Mesenchymal stem cell (in vitro differentiated cells and primary cell): Measurements from ENCODE around the gene PCYT2.

ENCODE experiments used
- DNase-seq: peaks from one replicate; pipeline ENCODE4 v3.0.0-alpha.2; 2013
- H2AFZ ChIP-seq: one replicate; pipeline ENCODE4 v1.6.1; 2013; ENCODE audit warnings: low read depth, mild to moderate bottlenecking, control low read depth, inconsistent platforms, low read length, moderate library complexity
- H2AK5ac ChIP-seq: 2 replicates; pipeline ENCODE4 v1.6.1; 2013; ENCODE audit warnings: low read length, moderate library complexity, mild to moderate bottlenecking, inconsistent platforms; ENCODE audit not compliant: severe bottlenecking
- H2BK120ac ChIP-seq: one replicate; pipeline ENCODE4 v1.6.1; 2013; ENCODE audit warnings: low read depth, mild to moderate bottlenecking, inconsistent platforms, low read length, moderate library complexity
- H2BK12ac ChIP-seq, 2 experiments: one replicate each; pipeline ENCODE4 v1.6.1; 2013; ENCODE audit warnings: inconsistent platforms in 2 of 2, low read length in 2 of 2, mild to moderate bottlenecking in 2 of 2, moderate library complexity in 2 of 2, control low read depth in 1 of 2
- H2BK15ac ChIP-seq: one replicate; pipeline ENCODE4 v1.6.1; 2013; ENCODE audit warnings: mild to moderate bottlenecking, low read depth, inconsistent platforms; ENCODE audit not compliant: poor library complexity, severe bottlenecking
- H2BK5ac ChIP-seq: 2 replicates; pipeline ENCODE4 v1.6.1; 2013; ENCODE audit warnings: low read depth, mild to moderate bottlenecking, low read length, control low read depth, inconsistent platforms; ENCODE audit not compliant: poor library complexity, severe bottlenecking
- H3K14ac ChIP-seq, 2 experiments: one replicate each; pipeline ENCODE4 v1.6.1; 2013; ENCODE audit warnings: inconsistent platforms in 2 of 2, low read length in 2 of 2, control low read depth in 1 of 2, mild to moderate bottlenecking in 1 of 2, moderate library complexity in 1 of 2
- H3K18ac ChIP-seq, 2 experiments: one replicate each; pipeline ENCODE4 v1.6.1; 2013; ENCODE audit warnings: inconsistent platforms in 2 of 2, low read length in 2 of 2, control low read depth in 1 of 2, low read depth in 1 of 2, mild to moderate bottlenecking in 1 of 2
- H3K23ac ChIP-seq, 2 experiments: one replicate each; pipeline ENCODE4 v1.6.1; 2013; ENCODE audit warnings: inconsistent platforms in 2 of 2, low read length in 2 of 2, mild to moderate bottlenecking in 2 of 2, moderate library complexity in 2 of 2, control low read depth in 1 of 2
- H3K27ac ChIP-seq: 2 replicates; pipeline ENCODE4 v1.5.1; 2013; ENCODE audit warnings: mild to moderate bottlenecking, moderate library complexity, low read length, control low read depth, inconsistent platforms; ENCODE audit not compliant: poor library complexity, severe bottlenecking
- H3K27me3 ChIP-seq, 2 experiments: 2 replicates each; pipeline versions ENCODE4 v1.6.1 to v1.7.0; 2013; ENCODE audit warnings: low read length in 2 of 2, mild to moderate bottlenecking in 2 of 2, moderate library complexity in 2 of 2, control low read depth in 1 of 2, inconsistent platforms in 1 of 2; ENCODE audit not compliant: control insufficient read depth in 1 of 2, insufficient read depth in 1 of 2
- H3K36me3 ChIP-seq, 2 experiments: 2 replicates each; pipeline versions ENCODE4 v1.6.1 to v1.7.0; 2013; ENCODE audit warnings: low read length in 2 of 2, control low read depth in 1 of 2, inconsistent platforms in 1 of 2, low read depth in 1 of 2, mild to moderate bottlenecking in 1 of 2; ENCODE audit not compliant: insufficient read depth in 2 of 2, control insufficient read depth in 1 of 2
- H3K4ac ChIP-seq, 2 experiments: one replicate each; pipeline ENCODE4 v1.6.1; 2013; ENCODE audit warnings: inconsistent platforms in 2 of 2, low read length in 2 of 2, mild to moderate bottlenecking in 2 of 2, moderate library complexity in 2 of 2, control low read depth in 1 of 2, low read depth in 1 of 2
- H3K4me1 ChIP-seq: 2 replicates; pipeline ENCODE4 v1.6.1; 2013; ENCODE audit warnings: low read depth, low read length, control low read depth; ENCODE audit not compliant: control insufficient read depth, insufficient read depth
- H3K4me2 ChIP-seq: 2 replicates; pipeline ENCODE4 v1.6.1; 2013; ENCODE audit warnings: low read length, mild to moderate bottlenecking, inconsistent platforms; ENCODE audit not compliant: poor library complexity, severe bottlenecking
- H3K4me3 ChIP-seq, 2 experiments: 2 replicates each; pipeline versions ENCODE4 v1.5.1 to v1.7.0; 2013; ENCODE audit warnings: low read length in 2 of 2, mild to moderate bottlenecking in 2 of 2, control low read depth in 1 of 2, low read depth in 1 of 2; ENCODE audit not compliant: insufficient read depth in 1 of 2
- H3K79me1 ChIP-seq: replicated peaks from 2 replicates; pipeline ENCODE4 v1.6.1; 2013; ENCODE audit warnings: mild to moderate bottlenecking, control low read depth, low read length, inconsistent platforms; ENCODE audit not compliant: poor library complexity, severe bottlenecking
- H3K9ac ChIP-seq: 2 replicates; pipeline ENCODE4 v1.7.0; 2013; ENCODE audit warnings: mild to moderate bottlenecking, low read length, moderate library complexity
- H3K9me3 ChIP-seq: 2 replicates; pipeline ENCODE4 v1.7.0; 2013; ENCODE audit warnings: mild to moderate bottlenecking, low read length; ENCODE audit not compliant: control insufficient read depth
- H4K8ac ChIP-seq: one replicate; pipeline ENCODE4 v1.6.1; 2013; ENCODE audit warnings: inconsistent platforms, mild to moderate bottlenecking, low read length, moderate library complexity
- H4K91ac ChIP-seq: one replicate; pipeline ENCODE4 v1.6.1; 2013; ENCODE audit warnings: mild to moderate bottlenecking, low read length, inconsistent platforms
- WGBS: methylation state at CpG from one replicate; pipeline ENCODE4 v1.1.7; 2013; ENCODE audit warnings: mixed read lengths; 5-methylcytosine and 5-hydroxymethylcytosine counted together

Gene PCYT2

DNA sequence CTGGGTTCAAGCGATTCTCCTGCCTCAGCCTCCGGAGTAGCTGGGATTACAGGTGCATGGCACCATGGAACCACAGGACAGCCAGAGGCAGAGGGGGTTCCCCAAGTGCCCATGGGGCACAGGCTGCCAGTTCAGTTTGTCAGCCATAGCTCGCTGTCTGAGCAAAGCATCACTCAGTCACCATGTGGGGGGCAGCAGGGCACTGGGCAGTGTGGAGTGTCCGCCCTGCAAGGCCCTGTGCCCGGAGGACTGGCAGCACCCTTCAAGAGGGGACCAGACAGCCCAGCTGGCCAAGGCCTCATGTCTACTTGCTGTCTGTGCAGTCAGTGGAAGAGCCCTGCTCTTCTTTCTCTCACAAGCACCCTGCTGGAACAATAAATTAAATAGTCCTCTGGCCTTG, 26.2 kb downstream of the PCYT2 start:
- no peak overlapping the region for H3K23ac ChIP-seq
- H3K79me1 ChIP-seq, result peaks cover 28% of the 10 kb centered on the region
- H3K4me1 ChIP-seq, result peaks cover 28% of the 10 kb centered on the region
- H4K91ac ChIP-seq, result no peak overlapping the region
- no peak overlapping the region for H3K14ac ChIP-seq
- no peak overlapping the region for H3K4me3 ChIP-seq
- WGBS, result 97% methylated on average over 5 of the region's 5 CpGs
- DNase-seq, result no peak
- H3K18ac ChIP-seq, result no peak overlapping the region
- no peak overlapping the region for H4K8ac ChIP-seq
- H3K4ac ChIP-seq, result no peak overlapping the region
- H2AFZ ChIP-seq, result no peak overlapping the region
- no peak overlapping the region for H2BK120ac ChIP-seq
- H3K9me3 ChIP-seq, result no peaks in the 10 kb centered on the region
- no peak overlapping the region for H3K4me2 ChIP-seq
- H2BK15ac ChIP-seq, result no peak overlapping the region
- peaks cover 74 to 76% of the 10 kb centered on the region in 2 experiments for H3K36me3 ChIP-seq
- H3K27ac ChIP-seq, result no peak overlapping the region
- H3K9ac ChIP-seq, result peak overlapping the region; percentile 14
- H2BK12ac ChIP-seq, result no peak overlapping the region
- H3K27me3 ChIP-seq, result no peaks in the 10 kb centered on the region
- H2BK5ac ChIP-seq, result no peak overlapping the region
- H2AK5ac ChIP-seq, result no peak overlapping the region

DNA sequence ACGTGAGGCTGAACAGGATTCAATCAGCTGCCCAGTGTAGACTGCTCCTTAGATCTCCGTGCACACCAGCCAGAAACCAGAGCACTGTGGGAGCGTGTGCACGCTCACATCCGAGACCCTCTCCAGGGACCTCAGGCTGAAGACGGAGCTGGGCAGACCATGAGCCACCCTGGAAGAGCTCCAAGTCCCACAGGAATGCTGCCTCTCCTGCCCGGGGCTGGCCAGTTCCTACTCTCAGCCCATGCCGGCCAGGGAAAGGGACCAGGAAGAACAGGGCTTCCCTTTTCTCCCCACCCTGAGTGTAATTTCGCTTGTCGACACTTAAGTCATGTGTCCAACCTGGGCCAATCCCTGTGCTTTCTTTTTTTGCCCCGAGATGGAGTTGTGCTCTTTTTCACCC, 26.7 kb downstream of the PCYT2 start:
- H3K9me3 ChIP-seq, result no peaks in the 10 kb centered on the region
- H3K23ac ChIP-seq, result no peak overlapping the region
- no peak for DNase-seq
- peaks cover 74 to 75% of the 10 kb centered on the region in 2 experiments for H3K36me3 ChIP-seq
- H2BK120ac ChIP-seq, result no peak overlapping the region
- peak overlapping the region; percentile 14 for H3K9ac ChIP-seq
- H3K27me3 ChIP-seq, result no peaks in the 10 kb centered on the region
- H3K4me1 ChIP-seq, result peaks cover 25% of the 10 kb centered on the region
- H4K8ac ChIP-seq, result no peak overlapping the region
- no peak overlapping the region for H2BK15ac ChIP-seq
- H3K4me2 ChIP-seq, result no peak overlapping the region
- no peak overlapping the region for H2AK5ac ChIP-seq
- no peak overlapping the region for H2BK12ac ChIP-seq
- H3K18ac ChIP-seq, result no peak overlapping the region
- no peak overlapping the region for H4K91ac ChIP-seq
- H3K4ac ChIP-seq, result no peak overlapping the region
- H3K4me3 ChIP-seq, result no peak overlapping the region
- no peak overlapping the region for H3K27ac ChIP-seq
- no peak overlapping the region for H2BK5ac ChIP-seq
- H3K14ac ChIP-seq, result no peak overlapping the region
- peaks cover 25% of the 10 kb centered on the region for H3K79me1 ChIP-seq
- WGBS, result 96% methylated on average over 11 of the region's 11 CpGs
- H2AFZ ChIP-seq, result no peak overlapping the region

DNA sequence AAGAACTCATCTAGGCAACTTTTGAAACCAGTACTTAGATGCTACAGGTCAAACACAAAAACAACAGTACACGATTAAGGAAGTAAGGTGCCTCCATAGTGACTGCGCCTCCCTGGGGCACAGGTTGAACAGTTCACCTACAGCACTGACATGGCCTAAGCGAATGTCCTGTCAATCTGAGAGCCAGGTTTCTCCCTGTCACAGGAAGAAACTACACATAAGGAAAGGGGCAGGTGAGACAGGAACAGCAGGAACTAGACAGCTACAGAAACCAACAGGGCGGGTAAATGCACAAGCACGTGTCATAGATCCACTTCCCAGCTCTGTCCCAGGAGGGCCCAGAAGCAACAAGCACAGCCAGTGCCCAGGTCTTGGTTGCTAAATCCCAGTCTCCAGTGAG, 32.1 kb downstream of the PCYT2 start:
- Histone ChIP-seq H3K27me3 (no peaks in the 10 kb centered on the region), H3K4me2 (no peak overlapping the region), H3K18ac (no peak overlapping the region), H4K8ac (no peak overlapping the region), H3K4me3 (no peak overlapping the region), H3K9ac (no peak overlapping the region), H3K23ac (no peak overlapping the region), H2AFZ (no peak overlapping the region), H2BK15ac (no peak overlapping the region), H2AK5ac (no peak overlapping the region), H2BK120ac (no peak overlapping the region), H3K79me1 (peaks cover 8% of the 10 kb centered on the region), H4K91ac (no peak overlapping the region), H3K4me1 (no peaks in the 10 kb centered on the region), H3K27ac (no peak overlapping the region), H3K14ac (no peak overlapping the region), H3K9me3 (no peaks in the 10 kb centered on the region), H2BK5ac (no peak overlapping the region), H3K36me3 (peaks cover 35 to 41% of the 10 kb centered on the region in 2 experiments), H3K4ac (no peak overlapping the region), H2BK12ac (no peak overlapping the region)
- DNase-seq, result no peak
- 90% methylated on average over 5 of the region's 5 CpGs for WGBS

- Histone ChIP-seq H2BK120ac (no peak overlapping the region), H3K4me2 (no peak overlapping the region), H4K8ac (no peak overlapping the region), H2AK5ac (no peak overlapping the region), H4K91ac (no peak overlapping the region), H3K79me1 (peaks cover 6% of the 10 kb centered on the region), H2AFZ (no peak overlapping the region), H3K14ac (no peak overlapping the region), H2BK5ac (no peak overlapping the region), H3K9ac (no peak overlapping the region), H3K4me1 (peaks cover 2% of the 10 kb centered on the region), H3K27me3 (no peaks in the 10 kb centered on the region), H2BK12ac (no peak overlapping the region), H2BK15ac (no peak overlapping the region), H3K23ac (no peak overlapping the region), H3K9me3 (no peaks in the 10 kb centered on the region), H3K4me3 (no peak overlapping the region), H3K4ac (no peak overlapping the region), H3K36me3 (peaks cover 27 to 39% of the 10 kb centered on the region in 2 experiments), H3K27ac (no peak overlapping the region), H3K18ac (no peak overlapping the region)
- WGBS, result 96% methylated on average over 3 of the region's 3 CpGs
- no peak for DNase-seq
Measured at GRCh38 chr17:81878294-81878693, 32.9 kb downstream of the PCYT2 start.
